Vagina (tissue), 2 donors: Measurements from ENCODE around the gene ADCY9.

Experiments
- CTCF ChIP-seq, 3 experiments: fragments of 450-650 bp in 2 of 3; fragments of 200-600 bp in 1 of 3; sonication (generic) in 1 of 3; IDR thresholded peaks; one replicate each; pipeline ENCODE4 v1.5.1; 2017 to 2019; ENCODE audit warnings: antibody characterized with exemption in 3 of 3, mild to moderate bottlenecking in 2 of 3, moderate library complexity in 2 of 3
- POLR2A ChIP-seq, 2 donors: fragments of 450-650 bp; IDR thresholded peaks; one replicate each; pipeline ENCODE4 v1.6.1; 2017; ENCODE audit warnings: antibody characterized with exemption in 2 of 2, mild to moderate bottlenecking in 2 of 2, moderate library complexity in 2 of 2
- POLR2AphosphoS5 ChIP-seq, 2 donors: sonication (generic); formaldehyde crosslinking; IDR thresholded peaks; one replicate each; pipeline ENCODE4 v1.9.0; 2017; ENCODE audit warnings: antibody characterized with exemption in 2 of 2, mild to moderate bottlenecking in 2 of 2, low read depth in 1 of 2; ENCODE audit not compliant: insufficient read depth in 1 of 2

- TF ChIP-seq CTCF (IDR thresholded peaks at IDR 0.05) = no peak
- no peak for TF ChIP-seq POLR2A (IDR thresholded peaks at IDR 0.05)
- no peak for TF ChIP-seq POLR2AphosphoS5 (IDR thresholded peaks at IDR 0.05; ENCODE audit: insufficient read depth in 1 of 2, low read depth in 1 of 2)
These were observed 43.5 kb upstream of the ADCY9 start for GRCh38 chr16:4159726-4160125.
